Adipocyte (in vitro differentiated cells): Measurements from ENCODE around the gene MB21D2.

Source experiments
- DNase-seq: peaks from one replicate; pipeline ENCODE4 v3.0.0-alpha.2; 2015; ENCODE audit warnings: low read depth
- H3K27me3 ChIP-seq: replicated peaks from 2 replicates; pipeline ENCODE4 v1.7.0; 2013; ENCODE audit warnings: mild to moderate bottlenecking, low read length, moderate library complexity; ENCODE audit not compliant: control insufficient read depth, insufficient read depth
- H3K36me3 ChIP-seq: 2 replicates; pipeline ENCODE4 v1.7.0; 2013; ENCODE audit warnings: low read length, mild to moderate bottlenecking, moderate library complexity; ENCODE audit not compliant: control insufficient read depth, insufficient read depth, severe bottlenecking
- H3K4me1 ChIP-seq: 2 replicates; pipeline ENCODE4 v1.7.0; 2013; ENCODE audit warnings: mild to moderate bottlenecking, low read length, moderate library complexity; ENCODE audit not compliant: control insufficient read depth, insufficient read depth
- H3K4me3 ChIP-seq: 2 replicates; pipeline ENCODE4 v1.7.0; 2013; ENCODE audit warnings: mild to moderate bottlenecking, low read length, moderate library complexity
- H3K9ac ChIP-seq: 2 replicates; pipeline ENCODE4 v1.7.0; 2013; ENCODE audit warnings: mild to moderate bottlenecking, low read length, moderate library complexity
- H3K9me3 ChIP-seq: 2 replicates; pipeline ENCODE4 v1.7.0; 2013; ENCODE audit warnings: mild to moderate bottlenecking, low read length, moderate library complexity; ENCODE audit not compliant: control insufficient read depth

MB21D2 gene

DNA sequence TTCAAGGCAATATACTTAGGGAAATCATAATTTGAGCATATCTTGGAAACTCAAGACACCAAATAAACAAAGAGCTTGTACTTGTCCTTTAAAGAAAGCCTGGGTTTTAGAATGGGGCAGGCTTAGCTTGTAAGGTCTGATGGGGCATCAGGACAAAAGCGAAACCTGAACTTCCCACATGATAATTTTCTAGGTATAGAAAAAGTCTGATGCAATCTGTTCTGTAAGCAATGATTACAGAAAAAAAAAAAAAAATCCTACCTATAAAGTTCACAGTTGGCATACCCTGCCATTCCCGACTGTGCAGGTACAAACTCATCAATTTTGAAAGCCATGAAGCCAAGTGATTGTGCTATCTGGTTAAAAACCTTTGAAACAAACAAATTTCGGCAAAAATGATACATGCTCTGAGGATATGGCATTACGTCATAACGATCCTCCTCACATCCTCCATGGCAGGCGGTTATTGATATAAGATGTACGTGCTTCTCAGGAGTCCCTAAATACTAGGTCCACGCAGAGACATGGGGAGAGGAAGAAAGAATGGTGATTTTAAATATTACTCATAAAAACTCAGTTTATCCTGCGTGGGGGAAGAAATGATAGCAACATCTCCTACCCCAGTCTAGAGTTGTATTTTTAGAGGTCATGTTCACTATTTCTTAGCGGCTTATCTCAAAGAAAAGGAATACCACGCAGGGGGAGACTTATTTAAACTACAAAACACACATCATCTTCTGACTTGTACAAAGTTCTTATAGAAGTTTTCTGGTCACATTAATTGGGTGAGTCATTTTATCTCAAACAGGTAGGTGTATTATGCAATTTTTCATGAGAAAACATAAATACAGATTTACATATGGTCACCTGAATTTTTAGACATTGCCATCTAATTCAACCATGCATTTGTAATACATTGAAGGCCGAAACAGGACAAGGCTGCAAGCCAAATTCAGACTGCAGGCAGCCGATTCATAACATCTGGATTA is 27.0 kb downstream of the MB21D2 start:
- Histone ChIP-seq H3K4me1 (peaks cover 35% of the 10 kb centered on the region), H3K27me3 (no peaks in the 10 kb centered on the region), H3K4me3 (no peak overlapping the region), H3K36me3 (no peaks in the 10 kb centered on the region), H3K9ac (no peak overlapping the region), H3K9me3 (no peaks in the 10 kb centered on the region)
- DNase-seq = no peak

DNA sequence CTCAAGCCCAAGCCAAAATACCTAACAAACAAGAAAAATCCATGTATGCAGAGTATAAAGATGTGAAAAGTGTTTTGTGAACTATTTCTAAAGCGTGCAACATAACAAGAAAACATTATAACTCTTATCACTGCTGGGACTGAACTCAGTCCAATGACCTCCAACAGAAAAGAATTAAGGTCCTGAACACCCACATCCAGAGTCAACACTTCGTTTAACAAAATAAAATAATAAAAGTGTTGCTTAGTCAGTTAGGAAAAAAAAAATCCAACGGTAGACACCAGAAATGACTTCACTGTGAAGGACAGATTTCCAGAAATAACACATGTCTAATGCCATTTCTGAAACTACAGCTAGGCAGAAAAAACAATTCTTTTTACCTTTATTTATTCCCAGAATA is 28.0 kb downstream of the MB21D2 start:
- no peaks in the 10 kb centered on the region for H3K27me3 ChIP-seq
- H3K9ac ChIP-seq = peak overlapping the region; percentile 15
- DNase-seq = no peak
- H3K9me3 ChIP-seq = no peaks in the 10 kb centered on the region
- peaks cover 35% of the 10 kb centered on the region for H3K4me1 ChIP-seq
- H3K4me3 ChIP-seq = peak overlapping the region; percentile 43
- no peaks in the 10 kb centered on the region for H3K36me3 ChIP-seq

DNA sequence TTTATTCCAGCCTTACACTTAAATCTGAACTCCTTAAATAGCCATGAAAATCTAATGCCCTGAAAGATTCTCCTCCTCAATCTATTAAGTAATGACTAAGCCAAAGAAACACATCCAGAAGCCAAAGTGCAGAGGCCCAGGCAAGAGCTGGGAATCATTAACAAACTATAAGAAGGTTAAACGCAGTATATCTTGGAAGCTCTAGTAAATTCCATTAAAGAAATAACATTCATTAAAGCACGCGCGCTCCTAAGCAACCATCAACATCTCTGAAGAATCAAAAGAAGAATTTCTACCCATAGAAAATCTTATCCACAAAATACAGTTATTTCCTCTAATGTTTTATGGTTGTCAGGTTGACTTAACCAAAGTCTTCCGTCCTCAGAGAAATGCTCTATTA is 29.5 kb downstream of the MB21D2 start:
- Histone ChIP-seq H3K27me3 (no peaks in the 10 kb centered on the region), H3K36me3 (no peaks in the 10 kb centered on the region), H3K9me3 (no peaks in the 10 kb centered on the region), H3K4me3 (no peak overlapping the region), H3K4me1 (peaks cover 35% of the 10 kb centered on the region), H3K9ac (no peak overlapping the region)
- no peak for DNase-seq

DNA sequence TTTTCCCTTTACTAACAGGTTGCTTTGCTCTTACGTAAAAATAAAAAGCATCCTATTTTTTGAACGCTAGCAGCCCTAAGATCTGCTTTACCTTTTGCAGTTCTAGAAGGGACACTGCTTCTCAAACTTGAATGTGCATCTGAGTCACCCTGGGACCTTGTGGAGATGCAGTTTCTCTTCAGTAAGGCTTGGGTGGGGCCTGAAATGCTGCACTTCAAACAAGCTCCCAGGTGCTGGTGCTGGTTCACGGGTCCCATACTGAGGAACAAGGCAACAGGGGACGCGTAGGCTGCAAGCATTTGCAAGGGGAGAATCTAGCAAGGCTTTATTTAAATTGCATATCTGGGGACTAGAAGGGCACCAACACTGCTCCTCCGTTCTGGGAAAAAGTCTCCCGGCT is 30.0 kb downstream of the MB21D2 start:
- DNase-seq = no peak
- Histone ChIP-seq H3K36me3 (no peaks in the 10 kb centered on the region), H3K4me3 (no peak overlapping the region), H3K4me1 (peaks cover 35% of the 10 kb centered on the region), H3K9ac (no peak overlapping the region), H3K27me3 (no peaks in the 10 kb centered on the region), H3K9me3 (no peaks in the 10 kb centered on the region)

DNA sequence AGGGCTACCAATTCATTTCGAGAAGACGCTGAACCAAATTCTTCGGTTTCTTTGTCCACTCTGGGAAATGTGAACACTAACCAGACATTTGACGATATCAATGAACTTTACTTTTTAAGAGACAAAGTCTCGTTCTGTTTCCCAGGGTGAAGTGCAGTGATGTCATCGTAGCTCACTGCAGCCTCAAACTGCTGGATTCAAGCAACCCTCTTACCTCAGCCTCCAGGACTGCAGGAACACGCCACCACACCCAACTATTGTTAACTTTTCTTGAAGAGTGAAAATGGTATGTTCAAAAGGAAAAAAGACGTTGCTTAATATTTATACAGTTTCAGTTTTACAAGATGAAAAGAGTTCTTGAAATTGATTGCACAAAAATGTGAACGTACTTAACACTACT is 30.6 kb downstream of the MB21D2 start:
- no peaks in the 10 kb centered on the region for H3K27me3 ChIP-seq
- H3K9me3 ChIP-seq = no peaks in the 10 kb centered on the region
- no peak overlapping the region for H3K9ac ChIP-seq
- peaks cover 35% of the 10 kb centered on the region for H3K4me1 ChIP-seq
- H3K4me3 ChIP-seq = peak overlapping the region; percentile 40
- no peak for DNase-seq
- no peaks in the 10 kb centered on the region for H3K36me3 ChIP-seq

DNA sequence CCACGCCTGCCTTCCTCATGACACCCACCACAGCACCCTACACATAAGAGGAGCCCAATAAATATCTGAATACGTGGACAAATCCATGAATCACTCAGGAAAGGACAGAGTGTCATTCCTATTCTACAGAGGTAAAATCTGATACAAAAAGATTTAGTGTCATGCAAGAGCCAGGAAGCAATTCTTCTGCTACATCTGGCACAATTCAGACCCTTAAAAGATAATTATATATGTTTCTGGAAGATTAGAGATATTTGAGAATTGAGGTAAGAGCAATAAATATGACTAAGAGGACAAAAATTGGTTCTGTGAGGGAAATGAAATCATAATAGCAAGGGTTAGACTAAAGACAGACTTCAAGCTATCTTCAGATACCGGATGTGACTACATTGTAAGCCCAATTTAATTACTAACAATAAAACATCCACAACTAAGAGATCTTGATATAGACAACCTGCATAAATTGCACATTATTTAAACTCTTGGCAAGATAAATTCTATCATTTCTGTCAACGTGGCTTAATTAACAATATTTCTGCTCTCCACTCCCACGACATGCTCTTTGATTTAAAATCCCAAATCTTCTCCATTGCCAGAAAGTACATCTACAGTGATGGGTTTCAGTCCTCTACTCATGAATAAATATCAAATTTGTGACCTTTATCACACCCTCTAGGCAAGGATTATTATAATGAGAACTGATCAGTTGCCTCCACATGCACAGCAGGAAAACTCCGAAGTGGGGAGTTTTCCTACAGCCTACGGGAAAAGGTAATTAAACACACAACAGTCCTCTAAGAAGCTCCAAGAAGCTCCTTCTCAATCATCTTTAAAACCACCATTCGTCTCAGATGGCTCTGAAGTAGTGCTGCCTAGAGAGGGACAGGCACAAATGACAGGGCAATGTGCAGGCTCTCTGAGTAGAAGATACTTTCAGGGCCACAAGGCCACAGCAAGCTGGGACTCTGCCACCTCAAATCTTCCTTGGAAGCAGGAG is 32.6 kb downstream of the MB21D2 start:
- H3K4me3 ChIP-seq = no peak overlapping the region
- no peaks in the 10 kb centered on the region for H3K27me3 ChIP-seq
- no peak for DNase-seq
- H3K9me3 ChIP-seq = no peaks in the 10 kb centered on the region
- H3K4me1 ChIP-seq = peaks cover 35% of the 10 kb centered on the region
- no peak overlapping the region for H3K9ac ChIP-seq
- H3K36me3 ChIP-seq = no peaks in the 10 kb centered on the region

DNA sequence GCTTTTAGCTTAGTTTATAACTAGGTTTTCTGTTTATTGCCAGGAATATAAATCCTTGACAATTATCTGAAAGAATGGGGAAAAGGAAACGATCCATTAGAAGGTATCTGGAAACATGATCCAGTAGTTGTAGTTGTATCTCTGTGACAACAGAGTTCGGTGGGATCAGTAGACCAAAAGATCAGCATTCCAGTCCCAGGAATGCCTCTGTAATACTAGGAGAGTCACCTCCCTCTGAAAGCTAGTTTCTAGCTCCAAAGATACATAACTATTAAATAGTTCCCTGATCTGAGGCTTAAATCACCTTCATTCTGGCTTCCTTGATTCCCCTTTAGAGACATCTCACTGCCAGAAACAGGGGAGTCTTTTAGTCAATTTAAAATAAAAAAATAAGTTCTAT is 34.1 kb downstream of the MB21D2 start:
- H3K9ac ChIP-seq = no peak overlapping the region
- no peak for DNase-seq
- no peaks in the 10 kb centered on the region for H3K27me3 ChIP-seq

DNA sequence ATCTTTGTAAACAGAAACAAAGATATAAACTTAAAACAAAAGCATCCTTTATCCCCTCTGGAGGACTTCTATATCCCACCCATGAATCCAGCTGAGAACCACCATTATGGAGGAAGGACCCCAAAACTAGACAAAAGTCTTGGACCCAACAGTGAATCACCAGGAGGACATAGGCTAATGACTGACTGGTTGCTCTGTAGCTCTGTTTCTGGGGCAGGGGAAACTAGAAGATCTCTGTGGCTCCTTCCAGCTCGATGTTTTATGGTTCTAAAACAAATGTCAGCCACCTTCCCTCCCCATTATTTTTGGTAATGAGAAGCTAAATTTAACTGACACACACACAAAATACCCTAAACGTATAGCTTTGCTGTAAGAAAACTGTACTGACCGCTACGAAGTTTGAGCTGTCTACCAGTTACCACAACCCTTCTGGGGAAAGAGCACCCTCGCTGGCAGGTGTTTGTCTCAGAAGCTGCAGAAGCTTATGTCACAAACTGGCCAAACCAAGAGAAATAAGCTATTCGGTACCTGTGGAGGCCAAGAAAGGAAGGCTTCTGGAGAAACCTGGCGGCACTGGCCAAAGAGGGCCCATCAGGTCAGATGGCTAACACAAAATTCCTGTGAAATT is 36.4 kb downstream of the MB21D2 start:
- no peak for DNase-seq
- H3K36me3 ChIP-seq = no peaks in the 10 kb centered on the region
- H3K9ac ChIP-seq = no peak overlapping the region
- peaks cover 5% of the 10 kb centered on the region for H3K4me1 ChIP-seq
- H3K9me3 ChIP-seq = no peaks in the 10 kb centered on the region
- no peak overlapping the region for H3K4me3 ChIP-seq
- no peaks in the 10 kb centered on the region for H3K27me3 ChIP-seq

More for the DNA sequence above, 34.1 kb downstream of the MB21D2 start:
- Histone ChIP-seq H3K4me3 (no peak overlapping the region), H3K4me1 (peaks cover 22% of the 10 kb centered on the region), H3K36me3 (no peaks in the 10 kb centered on the region), H3K9me3 (no peaks in the 10 kb centered on the region)

DNA sequence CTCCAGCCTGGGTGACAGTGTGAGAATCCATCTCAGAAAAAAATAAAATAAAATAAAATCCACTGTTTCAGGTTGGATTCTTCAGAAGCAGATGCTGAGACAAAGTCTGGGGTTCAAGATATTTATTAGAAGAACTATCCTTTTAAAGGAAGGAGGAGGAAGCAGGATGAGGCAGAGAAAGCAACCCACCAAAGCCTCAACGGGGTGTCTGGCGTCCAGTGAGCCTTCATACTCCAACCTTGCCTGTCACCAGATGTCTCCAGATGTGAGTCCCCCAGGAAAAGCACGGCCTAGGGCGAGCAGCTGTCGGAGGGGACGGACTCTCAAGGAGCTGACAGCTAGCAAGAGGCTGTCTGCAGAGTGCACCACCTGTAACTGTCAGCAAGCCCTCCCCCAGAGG is 37.3 kb downstream of the MB21D2 start:
- no peak for DNase-seq
- Histone ChIP-seq H3K4me1 (peaks cover 11% of the 10 kb centered on the region), H3K9ac (no peak overlapping the region), H3K4me3 (no peak overlapping the region), H3K9me3 (no peaks in the 10 kb centered on the region), H3K36me3 (no peaks in the 10 kb centered on the region), H3K27me3 (no peaks in the 10 kb centered on the region)

DNA sequence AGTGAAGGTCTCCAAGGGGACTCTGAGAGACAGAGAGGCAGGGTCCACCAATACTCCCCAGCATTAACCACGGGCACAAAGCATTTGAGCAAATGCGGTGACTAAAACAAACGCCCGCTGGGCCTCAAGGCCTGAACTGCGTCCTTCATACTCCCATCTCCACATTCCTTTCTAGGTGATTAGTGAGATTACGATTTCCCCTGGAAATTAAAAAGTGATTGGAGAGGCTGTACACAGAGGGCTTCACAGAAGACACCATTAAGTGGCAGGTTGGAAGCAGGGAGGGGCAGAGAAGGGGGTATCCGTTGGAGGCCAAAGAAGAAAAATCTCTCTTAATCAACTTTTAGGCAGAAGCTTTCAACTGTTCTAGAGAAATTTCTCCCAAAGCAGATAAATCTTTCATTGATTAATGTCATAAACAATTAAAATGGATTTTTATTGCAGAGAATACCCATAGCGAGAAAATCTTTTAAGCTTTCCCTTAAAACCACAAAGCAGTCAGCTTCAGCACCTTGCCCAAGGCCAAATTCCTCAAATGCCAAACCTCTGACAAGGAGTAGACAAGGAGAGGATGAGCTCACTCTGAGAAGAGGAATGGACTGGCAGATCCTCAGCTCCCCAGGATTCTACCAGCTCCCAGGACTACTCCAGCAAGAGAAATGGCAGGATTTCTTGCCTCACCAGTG is 38.2 kb downstream of the MB21D2 start:
- no peak overlapping the region for H3K4me3 ChIP-seq
- H3K9me3 ChIP-seq = no peaks in the 10 kb centered on the region
- H3K4me1 ChIP-seq = peaks cover 11% of the 10 kb centered on the region
- no peaks in the 10 kb centered on the region for H3K27me3 ChIP-seq
- DNase-seq = peak; percentile 90
- H3K36me3 ChIP-seq = no peaks in the 10 kb centered on the region
- no peak overlapping the region for H3K9ac ChIP-seq
